Parathyroid adenoma (tissue), 2 donors: ENCODE measurements around the gene KAT2B.
"Not testable (repeated sequence)": the region's sequence is repeated elsewhere in the genome, so short reads cannot be mapped to it uniquely, and the experiment has no call there.

Source experiments
- H2AFZ ChIP-seq: fragments of 300-600 bp; sonication (generic); one replicate; pipeline ENCODE4 v1.7.0; 2017; ENCODE audit warnings: antibody characterized with exemption, mild to moderate bottlenecking
- H3K27ac ChIP-seq: fragments of 300-600 bp; sonication (generic); one replicate; pipeline ENCODE4 v1.7.0; 2017
- H3K27me3 ChIP-seq: fragments of 300-600 bp; sonication (generic); one replicate; pipeline ENCODE4 v1.7.0; 2017; ENCODE audit warnings: low read length; ENCODE audit not compliant: control insufficient read depth, insufficient read depth
- H3K36me3 ChIP-seq: fragments of 300-600 bp; sonication (generic); one replicate; pipeline ENCODE4 v1.7.0; 2017; ENCODE audit warnings: low read length; ENCODE audit not compliant: control insufficient read depth, insufficient read depth
- H3K4me1 ChIP-seq: fragments of 300-600 bp; sonication (generic); one replicate; pipeline ENCODE4 v1.7.0; 2017; ENCODE audit warnings: control low read depth
- H3K4me2 ChIP-seq: fragments of 300-600 bp; sonication (generic); one replicate; pipeline ENCODE4 v1.7.0; 2017; ENCODE audit warnings: low read length
- H3K4me3 ChIP-seq: fragments of 300-600 bp; sonication (generic); one replicate; pipeline ENCODE4 v1.7.0; 2017; ENCODE audit warnings: low read depth, low read length
- H3K79me2 ChIP-seq: fragments of 300-600 bp; sonication (generic); one replicate; pipeline ENCODE4 v1.7.0; 2017; ENCODE audit warnings: control low read depth
- H3K9ac ChIP-seq: fragments of 300-600 bp; sonication (generic); one replicate; pipeline ENCODE4 v1.7.0; 2017; ENCODE audit warnings: mild to moderate bottlenecking
- H3K9me3 ChIP-seq: fragments of 300-600 bp; sonication (generic); one replicate; pipeline ENCODE4 v1.7.0; 2017; ENCODE audit warnings: low read length; ENCODE audit not compliant: control insufficient read depth
- CTCF ChIP-seq: fragments of 300-600 bp; sonication (generic); IDR thresholded peaks from one replicate; pipeline ENCODE4 v1.7.0; 2017; ENCODE audit warnings: antibody characterized with exemption, mild to moderate bottlenecking
- donor health status: primary hyperparathyroidism.

The KAT2B gene

DNA sequence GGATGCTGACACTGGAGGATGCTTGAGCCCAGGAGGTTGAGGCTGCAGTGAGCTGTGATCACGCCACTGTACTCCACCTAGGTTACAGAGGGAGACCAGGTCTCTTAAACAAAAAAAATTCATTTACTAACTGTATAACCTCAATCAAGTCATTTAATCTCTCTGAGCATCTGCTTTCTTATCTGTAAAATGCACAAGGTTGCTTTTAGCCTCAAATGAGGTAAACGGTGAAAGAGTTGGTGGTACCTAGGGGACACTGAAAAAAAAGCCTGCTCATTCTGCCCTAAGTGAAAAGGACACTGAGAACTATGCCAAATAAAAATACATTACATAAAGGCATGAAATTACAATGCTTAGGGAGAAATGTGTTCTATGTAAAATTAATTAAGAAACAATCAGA, 31.6 kb upstream of the KAT2B start:
- H3K27ac ChIP-seq = no peak overlapping the region
- no peak for TF ChIP-seq CTCF
- H3K9me3 ChIP-seq = no peaks in the 10 kb centered on the region
- no peaks in the 10 kb centered on the region for H3K4me1 ChIP-seq
- no peaks in the 10 kb centered on the region for H3K27me3 ChIP-seq
- no peak overlapping the region for H3K4me3 ChIP-seq
- H2AFZ ChIP-seq = no peak overlapping the region
- H3K36me3 ChIP-seq = no peaks in the 10 kb centered on the region
- no peaks in the 10 kb centered on the region for H3K79me2 ChIP-seq
- H3K9ac ChIP-seq = no peak overlapping the region
- H3K4me2 ChIP-seq = no peak overlapping the region

DNA sequence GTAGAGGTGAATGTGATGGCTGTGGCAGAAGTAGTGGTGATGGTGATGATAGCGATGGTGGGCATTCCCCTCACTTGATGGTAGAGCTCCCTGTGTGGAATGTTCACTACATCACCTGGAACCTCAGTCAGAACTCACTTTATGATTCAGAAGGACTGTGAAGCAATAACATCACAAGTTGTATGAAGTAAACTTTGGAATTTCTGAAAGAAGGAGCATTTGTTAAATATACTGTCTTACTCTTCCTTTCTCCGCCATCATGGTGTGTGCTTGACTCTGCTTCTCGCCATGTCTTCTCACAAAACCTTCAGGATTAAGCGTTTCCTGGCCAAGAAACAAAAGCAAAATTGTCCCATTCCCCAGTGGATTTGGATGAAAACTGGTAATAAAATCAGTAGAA, 28.1 kb upstream of the KAT2B start, which contains the start of gene PP2D1:
PP2D1 (minus strand) TSS at position 101 of the 400 bp plus-strand sequence. CDS start 192 bp downstream, outside the sequence.
- no peak within 1 kb of the TSS for H3K27ac ChIP-seq
- H3K9ac ChIP-seq = no peak within 1 kb of the TSS
- no peaks in the 10 kb centered on the region for H3K4me1 ChIP-seq
- TF ChIP-seq CTCF = no peak
- H3K4me2 ChIP-seq = no peak within 1 kb of the TSS
- no peak within 1 kb of the TSS for H3K4me3 ChIP-seq
- no peak within 1 kb of the TSS for H2AFZ ChIP-seq
- H3K36me3 ChIP-seq = no peaks in the 10 kb centered on the region
- H3K27me3 ChIP-seq = no peaks in the 10 kb centered on the region
- no peaks in the 10 kb centered on the region for H3K9me3 ChIP-seq
- H3K79me2 ChIP-seq = no peaks in the 10 kb centered on the region

GRCh38 chr3:20013396-20013795, 26.9 kb upstream of the KAT2B start:
- Histone ChIP-seq H3K4me3 (no peak overlapping the region), H3K4me1 (no peaks in the 10 kb centered on the region), H3K9ac (no peak overlapping the region), H3K27ac (no peak overlapping the region), H3K27me3 (no peaks in the 10 kb centered on the region), H3K9me3 (no peaks in the 10 kb centered on the region), H3K36me3 (no peaks in the 10 kb centered on the region), H3K4me2 (no peak overlapping the region), H3K79me2 (no peaks in the 10 kb centered on the region), H2AFZ (no peak overlapping the region)
- TF ChIP-seq CTCF = no peak

DNA sequence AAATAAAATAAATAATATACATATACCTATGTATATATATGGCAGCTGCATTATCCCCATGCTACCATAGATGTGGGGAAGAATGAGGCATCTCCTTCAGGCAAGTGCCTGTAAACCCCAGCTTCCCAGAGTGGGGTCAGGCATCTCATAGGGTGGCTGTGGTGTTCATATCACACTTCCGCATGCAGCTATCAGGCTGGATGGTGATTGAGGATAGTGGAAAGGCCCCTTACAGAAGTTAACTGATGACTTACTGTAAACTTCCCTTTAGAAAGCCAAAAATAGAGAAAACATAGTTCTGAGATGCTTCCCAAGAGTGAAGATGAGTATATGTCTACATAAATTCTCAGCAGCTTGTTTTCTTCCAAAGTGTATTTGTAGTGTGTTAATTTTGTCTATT, 24.7 kb upstream of the KAT2B start:
- no peak overlapping the region for H3K27ac ChIP-seq
- H3K4me1 ChIP-seq = no peaks in the 10 kb centered on the region
- H3K9ac ChIP-seq = no peak overlapping the region
- no peaks in the 10 kb centered on the region for H3K9me3 ChIP-seq
- H3K27me3 ChIP-seq = no peaks in the 10 kb centered on the region
- no peak overlapping the region for H2AFZ ChIP-seq
- no peaks in the 10 kb centered on the region for H3K79me2 ChIP-seq
- H3K36me3 ChIP-seq = no peaks in the 10 kb centered on the region
- no peak overlapping the region for H3K4me3 ChIP-seq
- no peak overlapping the region for H3K4me2 ChIP-seq
- TF ChIP-seq CTCF = no peak

DNA sequence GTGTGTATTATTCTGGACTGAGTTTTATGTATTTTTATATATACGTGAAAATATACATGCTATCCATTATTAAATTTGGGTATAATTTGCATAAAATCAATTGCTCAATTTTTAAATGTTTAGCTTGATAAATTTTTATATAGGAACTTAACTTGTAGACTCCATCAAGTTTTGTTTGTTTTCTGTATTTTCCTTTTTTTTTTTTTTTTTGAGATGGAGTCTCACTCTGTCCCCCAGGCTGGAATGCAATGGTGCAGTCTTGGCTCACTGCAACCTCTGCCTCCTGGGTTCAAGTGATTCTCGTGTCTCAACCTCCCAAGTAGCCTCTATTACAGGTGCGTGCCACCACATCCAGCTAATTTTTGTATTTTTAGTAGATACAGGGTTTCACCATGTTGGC, 24.2 kb upstream of the KAT2B start:
- H3K9ac ChIP-seq, H3K27me3 ChIP-seq, H3K79me2 ChIP-seq, H3K27ac ChIP-seq, H3K4me2 ChIP-seq, H2AFZ ChIP-seq, H3K9me3 ChIP-seq, H3K4me1 ChIP-seq, H3K4me3 ChIP-seq, H3K36me3 ChIP-seq: not testable (repeated sequence)
